ENCODE results near the gene ISOC2. TPM values are rescaled to one million over a fixed set of nuclear protein-coding genes. Genes with fewer than 3 reads are reported as not detected.

ISOC2 gene
- total and polyA plus RNA-seq, 9 of the 15 experiments (the other 6 are each of a cell fraction or from before 2014, with no cell fraction given), result 1.2 to 229 (median 58.3) TPM

GRCh38 chr19:55406091-55406825 is 55.2 kb downstream of the ISOC2 start (continued):
- TF ChIP-seq PATZ1 (CRISPR knock-in tag; IDR thresholded peaks at IDR 0.05; ENCODE audit: borderline replicate concordance) (no peak), E2F3 (CRISPR knock-in tag; IDR thresholded peaks at IDR 0.05) (no peak), FOXP1 (CRISPR knock-in tag; IDR thresholded peaks at IDR 0.05) (0 out of 2 replicates have a peak, but pooled peaks have one; percentile 34), HNRNPLL (IDR thresholded peaks at IDR 0.05; ENCODE audit: low read depth, low read length, poor library complexity, severe bottlenecking) (no peak), CHD1 (IDR thresholded peaks at IDR 0.05; ENCODE audit: low read length) (peak; percentile 18), TCF3 (CRISPR knock-in tag; IDR thresholded peaks at IDR 0.05) (no peak), ATF4 (CRISPR knock-in tag; IDR thresholded peaks at IDR 0.05) (no peak), CTCFL (IDR thresholded peaks at IDR 0.05; ENCODE audit: borderline replicate concordance, insufficient read depth, low read depth, low read length, poor library complexity, severe bottlenecking) (no peak), SNAPC5 (CRISPR knock-in tag; IDR thresholded peaks at IDR 0.05) (no peak), MLX (CRISPR knock-in tag; conservative IDR thresholded peaks at IDR 0.05) (no peak), TBP (optimal IDR thresholded peaks at IDR 0.05; ENCODE audit: low read depth, low read length) (no peak), CHAMP1 (IDR thresholded peaks at IDR 0.05) (no peak), SUPT5H (IDR thresholded peaks at IDR 0.05) (no peak), BCL6 (CRISPR knock-in tag; IDR thresholded peaks at IDR 0.05) (no peak)
